Loucy (cell line): ENCODE data around the gene SEC24B.

Experiments used
- CTCF ChIP-seq: fragments of 200-600 bp; sonication (generic); conservative IDR thresholded peaks from 2 replicates; pipeline ENCODE4 v1.5.1; 2014; ENCODE audit warnings: mild to moderate bottlenecking, antibody characterized with exemption, low read length
- EZH2phosphoT487 ChIP-seq: fragments of 200-600 bp; IDR thresholded peaks from 2 replicates; pipeline ENCODE4 v1.6.1; 2018; ENCODE audit warnings: antibody characterized with exemption, mild to moderate bottlenecking, moderate library complexity, borderline replicate concordance

GRCh38 chr4:109419679-109420078 lies 13.9 kb upstream of the SEC24B start:
- TF ChIP-seq CTCF: no peak
- no peak for TF ChIP-seq EZH2phosphoT487
